Activated gamma-delta T cell treated with Interleukin-2 at 50 U/mL for 16 hours (primary cell): ENCODE results near the gene FXYD1.

Experiments used
- DNase-seq: peaks from one replicate; pipeline ENCODE4 v3.0.0-alpha.2; 2020

Gene FXYD1

DNA sequence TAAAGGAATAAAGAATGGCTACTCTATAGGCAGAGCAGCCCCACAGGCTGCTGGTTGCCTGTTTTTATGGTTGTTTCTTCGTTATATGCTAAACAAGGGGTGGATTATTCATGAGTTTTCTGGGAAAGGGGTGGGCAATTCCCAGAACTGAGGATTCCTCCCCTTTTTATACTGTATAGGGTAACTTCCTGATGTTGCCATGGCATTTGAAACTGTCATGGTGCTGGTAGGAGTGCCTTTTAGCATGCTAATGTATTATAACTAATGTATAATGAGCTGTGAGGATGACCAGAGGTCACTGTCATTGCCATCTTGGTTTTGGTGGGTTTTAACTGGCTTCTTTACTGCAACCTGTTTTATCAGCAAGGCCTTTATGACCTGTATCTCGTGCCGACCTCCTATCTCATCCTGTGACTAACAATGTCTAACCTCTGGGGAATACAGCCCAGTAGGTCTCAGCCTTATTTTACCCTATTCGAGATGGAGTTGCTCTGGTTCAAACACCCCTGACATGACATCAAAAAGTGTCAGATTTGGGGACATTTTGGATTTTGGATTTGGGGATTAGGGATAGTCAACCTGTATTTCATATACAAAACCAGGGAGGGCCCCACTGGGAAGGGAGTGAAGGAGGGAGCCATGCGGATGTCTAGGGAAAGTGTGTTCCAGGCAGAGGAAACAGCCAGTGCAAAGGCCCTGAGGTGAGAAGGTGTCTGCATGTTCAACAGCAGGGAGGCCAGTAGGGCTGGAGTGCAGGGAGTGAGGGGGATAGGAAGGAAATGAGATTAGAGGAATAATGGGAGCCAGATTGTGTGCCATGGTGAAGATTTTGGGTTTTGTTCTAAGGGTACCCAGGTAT lies 26.8 kb downstream of the FXYD1 start:
- no peak for DNase-seq

DNA sequence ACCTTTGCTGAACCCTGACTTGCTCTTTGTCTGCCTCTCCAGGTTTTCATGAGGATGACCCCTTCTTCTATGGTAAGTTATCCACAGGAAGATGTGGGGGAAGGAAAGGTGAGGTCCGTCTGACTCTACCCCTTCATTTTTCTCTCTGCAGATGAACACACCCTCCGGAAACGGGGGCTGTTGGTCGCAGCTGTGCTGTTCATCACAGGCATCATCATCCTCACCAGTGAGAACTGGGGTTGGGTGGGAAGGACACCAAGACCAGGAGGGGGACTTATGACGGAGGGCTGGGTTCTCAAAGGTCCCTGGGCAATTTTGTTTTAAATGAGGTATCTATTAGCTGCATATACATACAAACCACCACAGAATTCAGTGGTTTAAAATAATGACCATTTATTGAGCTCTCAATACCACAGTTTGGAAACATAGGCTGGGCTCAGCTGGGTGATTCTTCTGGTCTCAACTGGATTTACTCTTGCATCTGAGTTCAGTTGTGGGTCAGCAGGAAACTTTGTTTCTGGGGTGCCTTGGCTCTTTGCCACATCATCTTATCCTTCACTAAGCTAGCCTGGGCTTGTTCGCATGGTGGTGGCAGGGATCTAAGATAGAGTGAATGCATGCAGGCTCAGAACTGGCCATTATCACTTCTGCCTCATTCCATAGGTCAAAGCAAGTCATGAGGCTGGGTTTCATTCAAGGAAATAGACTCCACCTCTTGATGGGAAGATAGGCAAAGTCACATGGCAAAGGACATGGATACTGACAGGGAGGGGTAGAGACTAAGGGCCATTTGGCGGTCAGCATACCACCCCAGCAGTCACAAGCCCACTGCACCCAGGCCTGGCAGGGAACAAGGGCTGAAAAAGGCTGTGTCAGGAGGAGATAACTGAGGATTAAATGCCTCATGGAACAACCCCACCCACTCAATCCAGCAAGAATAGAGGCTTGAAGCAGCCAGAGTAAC lies 27.8 kb downstream of the FXYD1 start:
- DNase-seq: no peak

DNA sequence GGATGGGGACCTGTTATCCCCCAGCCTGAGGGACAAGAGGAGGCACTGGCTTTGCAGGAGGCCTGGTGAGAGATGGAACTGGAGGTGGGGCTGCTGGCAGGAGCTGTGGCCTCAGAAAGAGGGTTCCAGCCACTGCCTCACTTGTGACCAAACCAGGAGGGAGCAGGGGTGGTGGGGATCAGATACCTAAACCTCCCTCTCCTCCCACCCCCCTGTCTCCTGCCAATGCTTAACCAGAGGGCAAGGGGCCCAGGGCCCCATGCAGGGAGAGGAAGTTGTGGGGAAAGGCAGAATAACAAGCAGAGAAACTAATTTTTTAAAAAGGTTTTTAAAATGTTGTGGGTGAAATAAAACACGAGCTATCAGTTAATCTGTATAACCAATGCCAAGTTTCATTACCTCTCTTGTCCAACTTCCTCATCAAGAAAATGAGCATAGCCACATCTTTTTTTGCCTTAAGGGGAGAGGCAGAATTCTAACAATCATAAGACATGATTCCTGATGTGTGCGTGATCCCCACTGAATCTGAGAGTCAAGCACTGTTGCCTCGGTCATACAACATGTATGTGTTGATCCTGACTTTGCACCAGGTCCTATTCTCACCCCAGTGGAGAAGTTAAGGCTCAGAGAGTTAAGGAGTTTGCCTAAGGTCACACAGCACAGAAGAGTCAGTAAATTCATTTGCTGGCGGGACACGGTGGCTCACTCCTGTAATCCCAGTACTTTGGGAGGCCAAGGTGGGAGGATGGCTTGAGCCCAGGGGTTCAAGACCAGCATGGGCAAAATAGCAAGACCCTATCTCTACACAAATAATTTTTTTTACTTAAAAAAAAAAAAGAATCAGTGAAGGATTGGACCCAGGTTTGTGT lies 28.9 kb downstream of the FXYD1 start:
- no peak for DNase-seq

DNA sequence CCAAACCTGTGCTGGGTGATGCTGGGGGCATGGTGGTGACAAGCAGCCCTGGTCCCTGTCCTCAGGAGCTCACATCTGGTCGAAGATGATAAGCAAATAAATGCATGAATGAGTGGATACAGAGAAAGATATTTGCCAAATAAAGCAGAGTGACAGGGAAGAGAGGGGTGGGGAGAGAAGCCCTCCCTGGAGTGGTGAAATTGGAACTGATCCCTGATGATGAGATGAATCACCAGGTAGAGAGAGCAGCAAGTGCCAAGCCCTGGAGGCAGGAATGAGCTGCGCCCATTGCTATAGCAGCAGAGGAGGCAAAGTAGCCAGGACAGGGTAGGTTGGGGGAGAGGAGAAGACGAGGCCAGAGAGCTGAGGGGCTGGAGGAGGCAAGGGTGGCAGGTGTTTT lies 29.6 kb downstream of the FXYD1 start:
- DNase-seq: no peak

DNA sequence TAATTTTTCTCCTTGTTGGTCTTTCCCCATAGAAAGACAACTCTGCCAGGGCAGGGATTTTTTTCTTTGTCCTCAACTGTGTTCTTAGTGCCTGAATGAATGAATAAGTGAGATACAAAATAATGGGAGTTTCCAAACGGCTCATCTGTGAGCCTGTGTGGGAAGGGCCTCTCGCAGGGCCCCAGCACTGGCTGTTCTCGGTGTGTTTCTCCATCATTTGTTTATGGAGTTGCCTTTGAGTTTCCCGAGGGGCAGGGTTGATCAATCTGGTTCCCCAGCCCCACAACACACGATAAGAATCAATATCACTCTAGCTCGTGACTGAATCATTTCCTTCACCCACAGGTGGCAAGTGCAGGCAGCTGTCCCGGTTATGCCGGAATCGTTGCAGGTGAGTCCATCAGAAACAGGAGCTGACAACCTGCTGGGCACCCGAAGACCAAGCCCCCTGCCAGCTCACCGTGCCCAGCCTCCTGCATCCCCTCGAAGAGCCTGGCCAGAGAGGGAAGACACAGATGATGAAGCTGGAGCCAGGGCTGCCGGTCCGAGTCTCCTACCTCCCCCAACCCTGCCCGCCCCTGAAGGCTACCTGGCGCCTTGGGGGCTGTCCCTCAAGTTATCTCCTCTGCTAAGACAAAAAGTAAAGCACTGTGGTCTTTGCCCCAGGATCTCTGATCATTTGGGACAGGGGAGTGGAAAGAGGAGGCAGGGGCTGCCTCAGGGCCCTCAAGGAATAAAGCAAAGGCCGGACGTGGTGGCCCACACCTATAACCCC lies 30.8 kb downstream of the FXYD1 start:
- no peak for DNase-seq

DNA sequence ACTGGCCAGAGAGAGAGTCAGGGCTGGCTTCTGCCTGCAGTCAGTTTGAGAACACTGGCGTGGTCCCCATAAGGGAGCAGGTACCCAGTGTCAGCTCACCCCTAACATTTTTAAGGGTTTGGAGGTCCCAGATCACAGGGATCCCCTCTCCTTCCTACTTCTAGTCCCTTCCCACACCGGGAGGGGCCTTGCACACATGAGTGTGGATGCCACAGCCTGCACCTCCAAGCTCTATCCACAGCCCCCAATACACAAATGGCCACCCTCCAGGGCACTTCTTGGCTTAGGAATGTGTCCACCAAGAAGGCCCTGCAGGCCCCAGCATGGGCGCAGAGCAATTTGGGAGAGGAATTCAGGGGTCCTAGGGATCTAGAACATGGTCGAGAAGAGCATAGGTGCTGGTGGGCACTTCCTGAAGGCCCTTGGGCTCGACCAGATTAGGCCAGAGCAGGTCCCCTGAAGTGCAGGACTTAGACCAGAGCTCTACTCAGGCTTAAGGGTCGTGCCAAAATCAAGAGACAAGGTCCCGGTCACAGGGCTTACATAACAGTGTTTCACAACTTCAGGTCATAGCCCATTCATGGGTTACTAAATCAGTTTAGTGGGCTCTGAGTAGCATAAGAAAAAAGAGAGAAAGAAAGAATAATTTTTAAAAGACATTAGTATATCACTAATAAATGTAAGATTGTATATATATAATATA lies 31.9 kb downstream of the FXYD1 start:
- DNase-seq: no peak

DNA sequence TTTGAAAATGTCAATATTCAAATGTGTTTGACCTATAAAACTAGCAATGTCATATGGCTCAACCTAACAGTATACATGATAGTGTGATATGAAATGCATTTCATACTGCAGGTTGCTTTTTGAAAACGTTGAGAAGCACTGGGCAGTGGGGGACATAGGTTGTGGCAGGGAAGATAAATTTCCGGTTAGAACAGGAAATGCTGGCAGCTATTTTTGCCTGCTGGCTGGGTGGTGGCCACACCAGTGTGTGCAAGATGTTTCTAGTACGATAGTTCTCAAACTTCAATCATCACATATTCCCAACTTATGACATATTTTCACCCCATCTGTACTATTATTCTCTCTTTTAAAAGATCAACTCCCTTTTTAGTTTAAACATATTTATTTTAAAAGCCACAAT lies 33.1 kb downstream of the FXYD1 start:
- DNase-seq: no peak

DNA sequence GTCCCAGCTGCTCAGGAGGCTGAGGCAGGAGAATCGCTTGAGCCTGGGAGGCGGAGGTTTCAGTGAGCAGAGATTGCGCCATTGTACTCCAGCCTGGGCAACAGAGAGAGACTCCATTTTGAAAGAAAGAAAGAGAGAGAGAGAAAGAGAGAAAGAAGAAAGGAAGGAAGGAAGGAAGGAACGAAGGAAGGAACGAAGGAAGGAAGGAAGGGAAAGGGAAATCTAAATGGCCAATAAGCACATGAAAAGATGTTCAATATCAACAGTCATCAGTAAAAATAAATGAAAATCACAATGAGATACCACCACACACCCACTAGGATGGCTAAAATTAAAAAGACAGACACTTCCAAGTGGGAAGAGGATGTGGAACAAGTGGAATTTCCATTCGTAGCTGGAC lies 35.6 kb downstream of the FXYD1 start:
- no peak for DNase-seq

DNA sequence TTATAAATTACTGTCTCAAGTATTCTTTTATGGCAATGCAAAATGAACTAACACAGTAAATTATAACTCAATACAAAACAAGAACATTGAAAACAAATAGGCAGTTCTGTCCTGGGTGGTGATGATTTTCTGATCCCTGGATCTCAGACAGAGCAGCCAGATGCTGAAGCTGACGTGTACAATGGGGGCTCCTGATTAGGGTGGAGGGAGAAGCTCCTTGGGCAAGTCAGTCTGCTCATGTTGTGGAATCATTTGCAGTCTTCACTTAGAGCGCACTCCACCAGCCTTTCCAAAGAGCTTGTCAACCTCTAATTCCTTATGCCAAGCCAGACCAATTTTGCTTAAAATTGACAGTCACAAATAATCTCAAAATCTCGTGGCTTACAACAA lies 37.6 kb downstream of the FXYD1 start:
- no peak for DNase-seq

DNA sequence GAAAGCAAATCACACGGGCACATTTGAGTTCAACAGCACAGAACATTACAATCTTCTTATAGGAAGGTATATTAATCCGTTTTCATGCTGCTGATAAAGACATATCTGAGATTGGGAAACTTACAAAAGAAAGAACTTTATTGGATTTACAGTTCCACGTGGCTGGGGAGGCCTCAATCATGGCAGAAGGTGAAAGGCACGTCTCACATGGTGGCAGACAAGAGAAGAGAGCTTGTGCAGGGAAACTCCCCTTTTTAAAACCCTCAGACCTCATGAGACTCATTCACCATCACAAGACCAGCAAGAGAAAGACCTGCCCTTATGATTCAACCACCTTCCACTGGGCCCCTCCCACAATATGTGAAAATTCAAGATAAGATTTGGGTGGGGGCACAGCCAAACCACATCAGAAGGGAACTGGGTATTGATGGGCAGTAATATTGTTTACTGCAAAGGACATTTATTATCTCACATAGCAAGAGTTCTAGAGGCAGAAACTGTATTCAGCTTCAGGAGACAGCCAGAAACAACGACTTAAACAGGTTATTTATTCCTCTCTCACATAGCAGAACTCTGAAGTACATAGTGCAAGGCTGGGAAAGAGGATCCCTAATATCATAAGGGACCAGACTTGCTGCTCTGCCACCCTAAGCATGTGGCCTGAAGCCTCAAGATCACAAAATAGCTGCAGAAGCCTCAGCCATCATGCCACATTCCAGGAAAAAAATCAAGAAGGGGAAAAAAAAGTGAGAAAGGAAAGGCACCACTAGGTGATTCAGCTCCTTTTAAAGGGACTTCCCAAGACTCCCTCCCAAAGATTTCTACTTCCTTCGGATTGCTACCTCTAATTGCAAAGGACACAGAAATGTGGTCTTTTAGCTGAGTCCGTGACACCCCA lies 39.0 kb downstream of the FXYD1 start:
- no peak for DNase-seq

DNA sequence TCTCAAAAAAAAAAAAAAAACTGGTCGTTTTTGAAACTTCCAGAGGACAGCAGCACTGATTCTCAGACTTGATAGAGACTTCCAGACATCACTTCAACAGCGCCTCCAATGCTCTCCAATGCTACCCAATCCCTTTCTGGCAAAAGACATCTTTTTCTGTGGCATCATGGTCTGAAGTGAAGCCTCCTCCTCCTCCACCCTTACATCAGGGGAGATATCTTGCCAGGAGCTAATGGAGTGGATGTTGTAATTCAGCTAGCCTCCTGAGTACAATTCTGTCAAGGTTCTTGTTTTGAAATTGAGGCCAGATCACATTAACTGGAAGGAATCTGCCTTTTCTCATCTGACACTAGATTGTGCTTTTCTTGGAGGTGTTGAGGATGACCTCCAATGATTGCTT lies 40.1 kb downstream of the FXYD1 start:
- no peak for DNase-seq

DNA sequence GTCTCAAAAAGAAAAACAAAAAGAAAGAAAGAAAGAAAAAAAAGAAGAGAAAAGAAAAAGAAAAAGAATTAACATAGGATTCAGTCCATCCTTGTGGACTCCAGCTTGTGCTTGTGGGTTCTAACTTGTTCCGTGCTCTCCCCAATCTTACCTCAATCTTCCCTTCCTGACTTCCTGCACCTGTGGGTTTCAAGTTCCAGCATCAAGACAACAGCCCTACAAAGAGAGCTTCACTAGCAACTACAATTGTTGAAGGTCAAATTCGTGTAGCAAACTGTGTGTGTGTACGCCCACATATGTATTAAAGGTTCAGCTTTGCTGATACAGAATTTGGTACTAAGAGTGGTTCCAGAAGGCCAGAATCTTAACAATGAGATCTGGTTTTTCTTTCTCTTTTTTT lies 41.2 kb downstream of the FXYD1 start:
- no peak for DNase-seq

DNA sequence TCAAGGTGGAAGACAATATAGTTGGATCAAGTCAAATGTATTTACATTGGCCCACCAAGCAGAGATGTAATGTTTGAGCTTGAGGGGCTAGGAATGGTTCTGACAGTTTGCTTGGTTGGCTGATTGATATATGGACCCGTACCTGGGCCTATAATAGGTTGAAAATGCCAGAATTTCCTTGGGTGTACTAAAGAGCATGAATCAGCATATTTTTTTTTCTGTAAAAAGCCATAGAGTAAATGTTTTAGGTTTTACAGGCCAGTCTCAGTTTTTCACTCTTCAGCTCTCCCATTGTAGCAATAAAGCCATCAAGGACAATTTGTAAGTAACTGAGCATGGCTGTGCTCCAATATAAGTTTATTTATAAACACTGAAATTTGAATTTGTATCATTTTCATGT lies 42.8 kb downstream of the FXYD1 start:
- no peak for DNase-seq

DNA sequence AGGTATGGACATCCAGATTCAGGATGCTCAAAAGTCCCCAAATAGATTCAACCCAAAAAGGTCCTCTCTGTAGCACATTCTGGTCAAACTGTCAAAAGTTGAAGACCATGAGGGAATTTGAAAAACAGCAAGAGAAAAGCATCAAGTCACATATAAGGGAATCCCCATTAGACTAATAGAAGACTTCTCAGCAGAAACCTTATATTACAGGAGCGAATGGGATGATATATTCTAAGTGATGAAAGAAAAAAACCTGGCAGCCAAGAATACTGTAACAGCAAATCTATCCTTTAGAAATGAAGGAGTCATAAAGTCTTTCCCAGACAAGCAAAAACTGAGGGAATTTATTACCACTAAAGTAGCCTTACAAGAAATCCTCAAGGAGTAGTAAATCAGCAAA lies 45.6 kb downstream of the FXYD1 start:
- no peak for DNase-seq

DNA sequence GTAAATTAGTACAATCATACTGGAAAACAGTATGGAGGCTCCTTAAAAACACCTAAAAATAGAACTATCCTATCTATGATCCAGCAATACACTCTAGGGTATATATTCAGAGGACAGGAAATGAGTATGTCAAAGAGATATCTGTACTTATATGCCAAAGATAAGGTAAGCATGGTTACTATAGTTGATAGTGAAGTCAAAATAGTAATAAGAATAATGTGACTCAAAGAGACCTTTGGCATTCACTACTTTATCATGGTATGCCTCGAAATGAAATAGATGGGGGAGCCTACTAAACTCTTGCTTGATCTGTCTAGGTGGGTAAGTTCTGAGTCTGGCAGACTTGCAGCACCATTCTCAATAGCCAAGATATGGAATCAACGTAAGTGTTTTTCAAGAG lies 46.3 kb downstream of the FXYD1 start:
- DNase-seq: no peak
